Smooth muscle cell (in vitro differentiated cells): Measurements from ENCODE around the gene JMJD4. TPM values are rescaled to one million over a fixed set of nuclear protein-coding genes. Genes with fewer than 3 reads are reported as not detected.

Source experiments
- DNase-seq: peaks from one replicate; lab custom pipeline; 2025; ENCODE audit not compliant: unreplicated experiment; lab: John Stamatoyannopoulos, UW
- H2AFZ ChIP-seq: fragments of 200-600 bp; sonication (generic); 2 replicates; pipeline ENCODE4 v1.6.0; 2016; ENCODE audit warnings: antibody characterized with exemption, low read depth, mild to moderate bottlenecking
- H3F3A ChIP-seq: fragments of 200-600 bp; sonication (generic); 2 replicates; pipeline ENCODE4 v1.6.0; 2017; ENCODE audit warnings: antibody characterized with exemption, low read depth
- H3K27ac ChIP-seq: fragments of 200-600 bp; sonication (generic); 2 replicates; pipeline ENCODE4 v1.5.1; 2016; ENCODE audit warnings: low read depth, mild to moderate bottlenecking
- H3K27me3 ChIP-seq: fragments of 200-600 bp; sonication (generic); 2 replicates; pipeline ENCODE4 v1.6.1; 2016; ENCODE audit warnings: low read depth, mild to moderate bottlenecking
- H3K36me3 ChIP-seq: fragments of 200-600 bp; sonication (generic); 2 replicates; pipeline ENCODE4 v1.5.1; 2016; ENCODE audit warnings: low read depth
- H3K4me1 ChIP-seq: fragments of 200-600 bp; sonication (generic); 2 replicates; pipeline ENCODE4 v1.5.1; 2016; ENCODE audit warnings: low read depth
- H3K4me2 ChIP-seq: fragments of 200-600 bp; sonication (generic); 2 replicates; pipeline ENCODE4 v1.6.0; 2016; ENCODE audit warnings: mild to moderate bottlenecking
- H3K4me3 ChIP-seq: fragments of 200-600 bp; sonication (generic); 2 replicates; pipeline ENCODE4 v1.5.1; 2016; ENCODE audit warnings: mild to moderate bottlenecking
- H3K79me2 ChIP-seq: fragments of 200-600 bp; sonication (generic); 2 replicates; pipeline ENCODE4 v1.6.0; 2016; ENCODE audit warnings: low read depth, mild to moderate bottlenecking
- H3K9ac ChIP-seq: fragments of 200-600 bp; sonication (generic); 2 replicates; pipeline ENCODE4 v1.6.0; 2016; ENCODE audit warnings: low read depth
- H3K9me3 ChIP-seq: fragments of 200-600 bp; sonication (generic); replicated peaks from 2 replicates; pipeline ENCODE4 v1.5.1; 2016; ENCODE audit warnings: low read depth
- H4K20me1 ChIP-seq: fragments of 200-600 bp; sonication (generic); 2 replicates; pipeline ENCODE4 v1.6.0; 2016; ENCODE audit warnings: low read depth
- WGBS: methylation state at CpG from one replicate; pipeline ENCODE4 v1.1.7; 2016; ENCODE audit warnings: low lambda C conversion rate; 5-methylcytosine and 5-hydroxymethylcytosine counted together
- polyA plus RNA-seq: library from polyadenylated mRNA; unstranded; fragments of >200 nt; fragmentation: Nextera tagmentation; extraction: Ambion mirVana; gene quantifications from 2 replicates; pipeline ENCODE4 v1.2.1, GENCODE V29; 2016
- total RNA-seq: library from RNA; depleted of rRNA; stranded (reverse); fragments of >200 nt; gene quantifications from 2 replicates; pipeline ENCODE4 v1.2.3, GENCODE V29; 2014
- TF ChIP-seq, protein P1 (sequence below): fragments of 200-600 bp; sonication (generic); IDR thresholded peaks from 2 replicates; pipeline ENCODE4 v1.5.1; 2017; ENCODE audit warnings: borderline replicate concordance, mild to moderate bottlenecking, antibody characterized with exemption; ENCODE audit not compliant: insufficient read depth, poor library complexity, severe bottlenecking

The JMJD4 gene
- total and polyA plus RNA-seq, 2 experiments from 2014 or later, result 8.5 to 19.5 TPM

GRCh38 chr1:227726924-227727599 is 8.0 kb downstream of the JMJD4 start:
- TF ChIP-seq, protein P1, sequence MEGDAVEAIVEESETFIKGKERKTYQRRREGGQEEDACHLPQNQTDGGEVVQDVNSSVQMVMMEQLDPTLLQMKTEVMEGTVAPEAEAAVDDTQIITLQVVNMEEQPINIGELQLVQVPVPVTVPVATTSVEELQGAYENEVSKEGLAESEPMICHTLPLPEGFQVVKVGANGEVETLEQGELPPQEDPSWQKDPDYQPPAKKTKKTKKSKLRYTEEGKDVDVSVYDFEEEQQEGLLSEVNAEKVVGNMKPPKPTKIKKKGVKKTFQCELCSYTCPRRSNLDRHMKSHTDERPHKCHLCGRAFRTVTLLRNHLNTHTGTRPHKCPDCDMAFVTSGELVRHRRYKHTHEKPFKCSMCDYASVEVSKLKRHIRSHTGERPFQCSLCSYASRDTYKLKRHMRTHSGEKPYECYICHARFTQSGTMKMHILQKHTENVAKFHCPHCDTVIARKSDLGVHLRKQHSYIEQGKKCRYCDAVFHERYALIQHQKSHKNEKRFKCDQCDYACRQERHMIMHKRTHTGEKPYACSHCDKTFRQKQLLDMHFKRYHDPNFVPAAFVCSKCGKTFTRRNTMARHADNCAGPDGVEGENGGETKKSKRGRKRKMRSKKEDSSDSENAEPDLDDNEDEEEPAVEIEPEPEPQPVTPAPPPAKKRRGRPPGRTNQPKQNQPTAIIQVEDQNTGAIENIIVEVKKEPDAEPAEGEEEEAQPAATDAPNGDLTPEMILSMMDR, result no peak
- H3K4me3 ChIP-seq, result no peak overlapping the region
- no peak overlapping the region for H3K9ac ChIP-seq
- H2AFZ ChIP-seq, result no peak overlapping the region
- H4K20me1 ChIP-seq, result no peaks in the 10 kb centered on the region
- H3K36me3 ChIP-seq, result no peaks in the 10 kb centered on the region
- H3K27me3 ChIP-seq, result no peaks in the 10 kb centered on the region
- no peaks in the 10 kb centered on the region for H3K79me2 ChIP-seq
- H3K4me1 ChIP-seq, result peaks cover 9% of the 10 kb centered on the region
- no peaks in the 10 kb centered on the region for H3K9me3 ChIP-seq
- H3K27ac ChIP-seq, result no peak overlapping the region
- no peak for DNase-seq
- peaks cover 7% of the 10 kb centered on the region for H3F3A ChIP-seq
- 96% methylated on average over 6 of the region's 6 CpGs for WGBS
- H3K4me2 ChIP-seq, result no peak overlapping the region

DNA sequence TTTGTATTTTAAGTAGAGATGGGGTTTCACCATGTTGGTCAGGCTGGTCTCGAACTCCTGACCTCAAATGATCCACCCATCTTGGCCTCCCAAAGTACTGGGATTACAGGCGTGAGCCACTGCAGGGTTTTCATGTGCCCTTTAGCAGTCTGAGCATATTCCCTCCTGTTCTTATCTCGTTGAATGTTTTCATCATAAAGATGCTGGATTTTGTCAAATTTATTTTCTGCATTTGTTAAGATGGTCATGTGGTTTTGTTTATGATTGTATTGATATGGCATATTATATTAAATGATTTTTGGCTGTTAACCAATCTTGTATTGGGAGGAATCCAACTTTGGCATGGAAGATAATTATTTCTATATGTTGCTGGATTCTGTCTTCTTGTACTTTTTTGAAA is 8.8 kb downstream of the JMJD4 start:
- DNase-seq, result no peak
- Histone ChIP-seq H2AFZ (no peak overlapping the region), H3K27ac (no peak overlapping the region), H3K4me3 (no peak overlapping the region), H3K27me3 (no peaks in the 10 kb centered on the region), H3F3A (peaks cover 7% of the 10 kb centered on the region), H3K36me3 (no peaks in the 10 kb centered on the region), H3K9ac (no peak overlapping the region), H3K4me1 (peaks cover 9% of the 10 kb centered on the region), H3K4me2 (no peak overlapping the region), H3K79me2 (no peaks in the 10 kb centered on the region), H4K20me1 (no peaks in the 10 kb centered on the region), H3K9me3 (peaks cover 4% of the 10 kb centered on the region)
- WGBS, result 92% methylated on average over 3 of the region's 3 CpGs
- TF ChIP-seq, protein P1, result no peak

DNA sequence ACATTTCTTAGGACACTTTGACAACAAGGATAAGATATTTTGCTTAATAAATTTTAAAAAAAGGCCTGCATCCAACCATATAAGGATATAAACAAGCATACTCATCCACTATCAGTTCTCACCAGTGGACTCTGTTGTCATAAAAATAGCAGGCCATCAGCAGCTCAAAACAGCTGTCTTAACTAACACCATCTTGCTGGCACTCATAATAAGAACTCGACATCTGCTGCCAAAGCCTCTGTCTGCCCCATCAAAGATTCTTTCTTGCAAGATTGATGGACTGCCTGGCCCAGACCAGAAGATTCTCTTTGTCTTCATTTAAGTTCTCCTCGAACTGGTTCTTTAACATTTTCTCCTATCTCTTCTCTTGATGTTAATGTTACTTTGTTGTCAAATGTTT is 10.1 kb downstream of the JMJD4 start:
- H3K9ac ChIP-seq, result no peak overlapping the region
- TF ChIP-seq, protein P1, result no peak

DNA sequence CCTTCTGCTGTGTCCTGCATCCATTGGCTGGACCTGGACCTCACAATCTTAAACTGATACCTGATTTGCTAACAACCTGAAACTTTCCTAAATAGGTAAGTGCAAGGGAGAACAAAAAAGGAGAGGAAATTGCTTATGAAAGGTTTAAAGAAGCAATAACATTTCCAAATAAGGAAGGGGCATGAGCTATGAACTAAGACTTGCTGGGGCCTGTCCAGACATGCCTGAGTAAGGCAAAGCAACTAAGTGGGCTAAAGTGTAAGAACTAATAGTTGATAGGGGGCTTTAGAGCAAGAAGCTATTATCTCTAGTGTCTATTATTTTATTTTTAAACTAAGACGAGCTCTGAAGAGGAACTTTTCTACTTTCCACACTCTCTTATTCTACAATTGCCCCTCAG is 11.6 kb downstream of the JMJD4 start:
- Histone ChIP-seq H3K4me1 (peaks cover 4% of the 10 kb centered on the region), H3K79me2 (no peaks in the 10 kb centered on the region), H2AFZ (no peak overlapping the region), H3K27me3 (no peaks in the 10 kb centered on the region), H3F3A (no peaks in the 10 kb centered on the region), H4K20me1 (no peaks in the 10 kb centered on the region), H3K27ac (no peak overlapping the region), H3K4me2 (no peak overlapping the region), H3K9me3 (peaks cover 4% of the 10 kb centered on the region), H3K36me3 (no peaks in the 10 kb centered on the region), H3K4me3 (no peak overlapping the region), H3K9ac (no peak overlapping the region)
- TF ChIP-seq, protein P1, result no peak
- WGBS, result 81% methylated on average over 1 of the region's 1 CpG
- DNase-seq, result no peak

More for the DNA sequence above, 10.1 kb downstream of the JMJD4 start:
- peaks cover 4% of the 10 kb centered on the region for H3K9me3 ChIP-seq
- H3K79me2 ChIP-seq, result no peaks in the 10 kb centered on the region
- DNase-seq, result no peak
- no peak overlapping the region for H3K4me2 ChIP-seq
- H3K36me3 ChIP-seq, result no peaks in the 10 kb centered on the region
- no peaks in the 10 kb centered on the region for H4K20me1 ChIP-seq
- H3K4me1 ChIP-seq, result peaks cover 9% of the 10 kb centered on the region
- no peak overlapping the region for H3K4me3 ChIP-seq
- WGBS, result 63% methylated on average over 2 of the region's 2 CpGs
- H3F3A ChIP-seq, result peaks cover 5% of the 10 kb centered on the region
- H3K27me3 ChIP-seq, result no peaks in the 10 kb centered on the region
- H2AFZ ChIP-seq, result no peak overlapping the region
- H3K27ac ChIP-seq, result no peak overlapping the region
